Osteoblast (primary cell): ENCODE measurements around the gene BRCA2. TPM values are rescaled to one million over a fixed set of nuclear protein-coding genes. Genes with fewer than 3 reads are reported as not detected.

Source experiments
- DNase-seq: peaks from one replicate; pipeline ENCODE4 v3.0.0; 2011; ENCODE audit warnings: low spot score, mixed read lengths; ENCODE audit not compliant: insufficient read length; ENCODE audit errors: missing footprints
- H2AFZ ChIP-seq: 2 replicates; pipeline ENCODE4 v1.6.0; 2011; ENCODE audit warnings: mild to moderate bottlenecking, low read length
- H3K27ac ChIP-seq: 2 replicates; pipeline ENCODE4 v1.5.1; 2011; ENCODE audit warnings: mild to moderate bottlenecking, low read depth, low read length, moderate library complexity
- H3K27me3 ChIP-seq: 2 replicates; pipeline ENCODE4 v1.6.0; 2012; ENCODE audit warnings: mild to moderate bottlenecking, control low read depth, inconsistent platforms, low read length, moderate library complexity; ENCODE audit not compliant: insufficient read depth
- H3K36me3 ChIP-seq: 2 replicates; pipeline ENCODE4 v1.5.1; 2011; ENCODE audit warnings: mild to moderate bottlenecking, low read length, control low read depth, moderate library complexity; ENCODE audit not compliant: insufficient read depth
- H3K4me1 ChIP-seq: 2 replicates; pipeline ENCODE4 v1.5.1; 2011; ENCODE audit warnings: mild to moderate bottlenecking, low read length, control low read depth, moderate library complexity; ENCODE audit not compliant: insufficient read depth
- H3K4me2 ChIP-seq: 2 replicates; pipeline ENCODE4 v1.6.0; 2011; ENCODE audit warnings: mild to moderate bottlenecking, low read length; ENCODE audit not compliant: insufficient read depth
- H3K4me3 ChIP-seq: fragments of 200-600 bp; sonication (generic); 3 replicates; pipeline ENCODE4 v1.5.1; 2012; ENCODE audit warnings: mild to moderate bottlenecking, low read length, inconsistent platforms; ENCODE audit not compliant: insufficient read depth
- H3K79me2 ChIP-seq: 2 replicates; pipeline ENCODE4 v1.6.0; 2012; ENCODE audit warnings: mild to moderate bottlenecking, low read length, control low read depth, inconsistent platforms; ENCODE audit not compliant: insufficient read depth
- H3K9me3 ChIP-seq: 2 replicates; pipeline ENCODE4 v1.5.1; 2011; ENCODE audit warnings: low read depth, low read length, control low read depth
- H4K20me1 ChIP-seq: 2 replicates; pipeline ENCODE4 v1.6.0; 2012; ENCODE audit warnings: mild to moderate bottlenecking, low read length, control low read depth; ENCODE audit not compliant: insufficient read depth
- total RNA-seq: library from RNA; depleted of rRNA; stranded (reverse); fragments of >200 nt; gene quantifications from 2 replicates; pipeline ENCODE4 v1.2.3, GENCODE V29; 2012
- TF ChIP-seq, protein P1 (sequence below): IDR thresholded peaks from 2 replicates; pipeline ENCODE4 v1.5.1; 2011; ENCODE audit warnings: mild to moderate bottlenecking, low read depth, low read length, moderate library complexity; ENCODE audit errors: extremely low read depth

The BRCA2 gene
- total RNA-seq, 1 donor = 4.7 TPM

DNA sequence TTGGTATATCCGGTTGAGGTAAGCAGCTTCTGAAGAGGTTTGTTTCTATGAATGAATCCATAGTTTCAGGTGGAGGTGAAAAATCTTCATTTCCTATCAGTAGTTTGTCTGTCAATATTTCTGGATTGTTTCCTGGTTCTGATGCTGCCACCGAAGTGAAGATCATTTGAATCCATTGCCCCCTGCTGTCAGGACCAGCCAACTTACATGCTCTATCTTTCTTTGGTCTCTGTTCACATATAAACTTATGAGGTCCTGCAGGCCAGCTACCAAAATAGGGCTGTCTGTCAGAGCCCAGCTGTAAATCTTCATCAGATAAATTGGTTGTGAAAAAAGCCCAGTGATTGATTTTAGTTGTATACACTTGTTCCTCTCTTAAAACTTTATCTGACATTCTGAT, 127.8 kb downstream of the BRCA2 start:
- Histone ChIP-seq H3K36me3 (no peaks in the 10 kb centered on the region), H3K27ac (no peak overlapping the region), H3K9me3 (no peaks in the 10 kb centered on the region), H3K79me2 (no peaks in the 10 kb centered on the region), H2AFZ (no peak overlapping the region), H3K4me3 (no peak overlapping the region), H3K4me1 (no peaks in the 10 kb centered on the region), H3K27me3 (no peaks in the 10 kb centered on the region), H3K4me2 (no peak overlapping the region), H4K20me1 (no peaks in the 10 kb centered on the region)
- DNase-seq = no peak
- TF ChIP-seq, protein P1, sequence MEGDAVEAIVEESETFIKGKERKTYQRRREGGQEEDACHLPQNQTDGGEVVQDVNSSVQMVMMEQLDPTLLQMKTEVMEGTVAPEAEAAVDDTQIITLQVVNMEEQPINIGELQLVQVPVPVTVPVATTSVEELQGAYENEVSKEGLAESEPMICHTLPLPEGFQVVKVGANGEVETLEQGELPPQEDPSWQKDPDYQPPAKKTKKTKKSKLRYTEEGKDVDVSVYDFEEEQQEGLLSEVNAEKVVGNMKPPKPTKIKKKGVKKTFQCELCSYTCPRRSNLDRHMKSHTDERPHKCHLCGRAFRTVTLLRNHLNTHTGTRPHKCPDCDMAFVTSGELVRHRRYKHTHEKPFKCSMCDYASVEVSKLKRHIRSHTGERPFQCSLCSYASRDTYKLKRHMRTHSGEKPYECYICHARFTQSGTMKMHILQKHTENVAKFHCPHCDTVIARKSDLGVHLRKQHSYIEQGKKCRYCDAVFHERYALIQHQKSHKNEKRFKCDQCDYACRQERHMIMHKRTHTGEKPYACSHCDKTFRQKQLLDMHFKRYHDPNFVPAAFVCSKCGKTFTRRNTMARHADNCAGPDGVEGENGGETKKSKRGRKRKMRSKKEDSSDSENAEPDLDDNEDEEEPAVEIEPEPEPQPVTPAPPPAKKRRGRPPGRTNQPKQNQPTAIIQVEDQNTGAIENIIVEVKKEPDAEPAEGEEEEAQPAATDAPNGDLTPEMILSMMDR = peak; percentile 51

DNA sequence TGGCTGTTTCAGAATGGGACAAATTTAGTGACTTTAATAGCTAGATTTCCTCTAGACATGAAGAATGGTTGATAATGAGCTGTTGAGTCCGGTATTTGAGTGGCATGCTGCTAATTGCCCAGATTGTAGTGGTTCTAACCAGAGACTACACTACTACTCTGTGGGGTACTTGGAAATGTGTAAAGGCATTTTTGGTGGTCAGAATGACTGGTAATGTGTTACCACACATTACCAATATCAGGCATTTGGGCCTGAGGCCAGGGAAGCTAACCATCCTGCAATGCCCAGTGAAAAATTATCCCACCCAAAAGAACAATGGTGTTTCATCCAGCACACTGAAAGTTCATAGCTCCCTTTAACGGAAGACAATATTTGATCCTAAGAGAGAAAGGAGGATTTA, 130.2 kb downstream of the BRCA2 start:
- H3K9me3 ChIP-seq = no peaks in the 10 kb centered on the region
- no peak overlapping the region for H3K4me2 ChIP-seq
- H3K79me2 ChIP-seq = no peaks in the 10 kb centered on the region
- TF ChIP-seq, protein P1 = no peak
- H3K27me3 ChIP-seq = no peaks in the 10 kb centered on the region
- no peak overlapping the region for H3K4me3 ChIP-seq
- no peak overlapping the region for H3K27ac ChIP-seq
- DNase-seq = no peak
- no peaks in the 10 kb centered on the region for H3K4me1 ChIP-seq
- no peaks in the 10 kb centered on the region for H3K36me3 ChIP-seq
- H2AFZ ChIP-seq = no peak overlapping the region
- no peaks in the 10 kb centered on the region for H4K20me1 ChIP-seq

DNA sequence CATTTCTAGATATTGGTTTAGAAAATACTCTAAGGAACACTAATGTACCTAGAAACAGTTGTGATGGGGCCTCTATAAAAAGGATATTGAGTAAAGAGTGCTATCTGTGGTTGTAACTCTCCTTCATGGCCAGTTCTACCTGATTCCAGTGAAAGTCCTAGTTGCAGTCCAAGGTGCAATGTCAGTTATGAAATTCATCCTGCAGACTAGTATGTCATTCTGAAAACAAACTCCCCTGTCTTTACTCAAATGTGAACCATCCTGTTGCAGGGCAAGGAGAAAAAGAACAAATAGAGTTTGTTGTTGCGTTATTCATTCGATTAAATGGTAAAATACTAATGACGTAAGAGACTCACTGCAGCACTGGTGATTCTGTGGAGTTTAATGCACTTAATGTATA, 130.9 kb downstream of the BRCA2 start:
- Histone ChIP-seq H4K20me1 (no peaks in the 10 kb centered on the region), H3K36me3 (no peaks in the 10 kb centered on the region), H3K4me1 (no peaks in the 10 kb centered on the region), H3K27me3 (no peaks in the 10 kb centered on the region), H3K4me2 (no peak overlapping the region), H3K27ac (no peak overlapping the region), H3K4me3 (no peak overlapping the region), H3K79me2 (no peaks in the 10 kb centered on the region), H3K9me3 (no peaks in the 10 kb centered on the region), H2AFZ (no peak overlapping the region)
- DNase-seq = no peak
- TF ChIP-seq, protein P1 = no peak

DNA sequence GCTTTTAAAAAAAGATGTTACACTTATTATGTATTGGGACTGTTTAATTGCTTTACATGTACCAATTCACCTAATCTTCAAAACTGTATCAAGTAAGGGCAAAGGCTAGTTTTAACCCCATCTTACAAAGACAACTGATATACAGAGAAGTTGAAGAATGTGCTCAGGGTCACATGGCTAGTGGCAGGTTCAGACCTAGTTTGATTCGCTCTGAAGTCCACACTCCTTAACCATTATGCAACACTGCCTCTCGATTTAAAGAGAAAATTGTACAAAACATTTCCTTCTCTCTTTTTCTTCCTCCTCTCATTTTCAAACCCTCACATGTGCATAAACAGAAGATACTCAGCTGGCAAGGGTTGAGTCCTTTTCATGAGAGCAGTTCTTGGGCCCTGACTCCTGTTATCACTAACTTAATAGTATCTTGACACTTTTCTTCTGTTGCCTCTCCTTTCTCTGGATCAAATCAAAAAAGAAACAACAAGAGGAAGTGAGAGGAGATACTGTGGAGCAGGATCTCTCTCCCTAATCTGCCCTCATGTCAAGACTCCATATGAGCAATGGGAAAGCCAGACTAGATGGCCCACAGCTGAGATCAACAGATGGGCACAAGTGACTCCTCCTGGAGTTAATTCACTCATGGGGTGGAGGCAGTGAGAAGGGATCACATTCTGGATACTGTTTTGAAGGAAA, 131.6 kb downstream of the BRCA2 start:
- H2AFZ ChIP-seq = no peak overlapping the region
- TF ChIP-seq, protein P1 = no peak
- H3K4me3 ChIP-seq = no peak overlapping the region
- H3K36me3 ChIP-seq = no peaks in the 10 kb centered on the region
- no peaks in the 10 kb centered on the region for H3K9me3 ChIP-seq
- H3K4me2 ChIP-seq = no peak overlapping the region
- H3K79me2 ChIP-seq = no peaks in the 10 kb centered on the region
- H3K4me1 ChIP-seq = no peaks in the 10 kb centered on the region
- H3K27ac ChIP-seq = no peak overlapping the region
- H4K20me1 ChIP-seq = no peaks in the 10 kb centered on the region
- DNase-seq = no peak
- no peaks in the 10 kb centered on the region for H3K27me3 ChIP-seq
